C4-2B (cell line): ENCODE results near the gene LINC00305.

Source experiments
- H3K27ac ChIP-seq: fragments of 450-650 bp; 2 replicates; pipeline ENCODE4 v1.5.1; 2017
- CTCF ChIP-seq: fragments of 450-650 bp; conservative IDR thresholded peaks from 2 replicates; pipeline ENCODE4 v1.5.1; 2017; ENCODE audit warnings: mild to moderate bottlenecking
- ZFX ChIP-seq: fragments of 450-650 bp; IDR thresholded peaks from 2 replicates; pipeline ENCODE4 v1.6.1; 2017

The LINC00305 gene

GRCh38 chr18:64148988-64149387, at the start of gene LINC00305:
Gene LINC00305 (minus strand): TSS chr18:64149088.
- H3K27ac ChIP-seq = no peak within 1 kb of the TSS
- TF ChIP-seq ZFX = no peak
- no peak for TF ChIP-seq CTCF

- no peak for TF ChIP-seq ZFX
- no peak for TF ChIP-seq CTCF
- H3K27ac ChIP-seq = no peak overlapping the region
Measured at GRCh38 chr18:64191069-64191468, 42.2 kb upstream of the LINC00305 start.

GRCh38 chr18:64185987-64186386, 37.1 kb upstream of the LINC00305 start:
- TF ChIP-seq ZFX = no peak
- no peak overlapping the region for H3K27ac ChIP-seq

- no peak for TF ChIP-seq ZFX
- TF ChIP-seq CTCF = no peak
- H3K27ac ChIP-seq = no peak overlapping the region
Measured at GRCh38 chr18:64183665-64184064, 34.8 kb upstream of the LINC00305 start.

GRCh38 chr18:64180617-64181016, 31.7 kb upstream of the LINC00305 start:
- TF ChIP-seq ZFX (no peak), CTCF (no peak)
- no peak overlapping the region for H3K27ac ChIP-seq

GRCh38 chr18:64180171-64180570, 31.3 kb upstream of the LINC00305 start:
- H3K27ac ChIP-seq = no peak overlapping the region
- no peak for TF ChIP-seq CTCF
- no peak for TF ChIP-seq ZFX

- TF ChIP-seq ZFX = no peak
- no peak for TF ChIP-seq CTCF
- no peak overlapping the region for H3K27ac ChIP-seq
Measured at GRCh38 chr18:64179556-64180080, 30.7 kb upstream of the LINC00305 start.

- TF ChIP-seq CTCF (no peak), ZFX (no peak)
- no peak overlapping the region for H3K27ac ChIP-seq
Measured at GRCh38 chr18:64178860-64179259, 30.0 kb upstream of the LINC00305 start.
